Prostate gland (tissue), 2 donors: ENCODE data around the gene VSIG1. TPM values are rescaled to one million over a fixed set of nuclear protein-coding genes. Genes with fewer than 3 reads are reported as not detected.

Experiments used
- DNase-seq: peaks from one replicate; pipeline ENCODE4 v3.0.0-alpha.2; 2019; ENCODE audit warnings: low spot score
- H3K27ac ChIP-seq, 2 donors: fragments of 200-600 bp; sonication (generic); 2 replicates each; pipeline ENCODE4 v1.5.1; 2017 to 2019
- H3K27me3 ChIP-seq: fragments of 200-600 bp; sonication (generic); replicated peaks from 2 replicates; pipeline ENCODE4 v1.5.1; 2019; ENCODE audit not compliant: insufficient read depth
- H3K36me3 ChIP-seq, 2 donors: fragments of 200-600 bp; sonication (generic); 1 replicate in 1 of 2; 2 replicates in 1 of 2; pipeline versions ENCODE4 v1.5.1 to v1.8.1; 2017 to 2019
- H3K4me1 ChIP-seq: fragments of 200-600 bp; sonication (generic); replicated peaks from 2 replicates; pipeline ENCODE4 v1.5.1; 2019
- H3K4me3 ChIP-seq, 2 donors: fragments of 200-600 bp; sonication (generic); 2 replicates each; pipeline ENCODE4 v1.5.1; 2017 to 2019
- H3K9me3 ChIP-seq: fragments of 200-600 bp; sonication (generic); 2 replicates; pipeline ENCODE4 v1.5.1; 2017
- CTCF ChIP-seq, 4 experiments: fragments of 200-600 bp in 2 of 4; fragments of 450-650 bp in 2 of 4; sonication (generic) in 2 of 4; IDR thresholded peaks; 1 replicate in 3 of 4; 2 replicates in 1 of 4; pipeline ENCODE4 v1.5.1; 2016 to 2019; ENCODE audit warnings: antibody characterized with exemption in 4 of 4, mild to moderate bottlenecking in 2 of 4, moderate library complexity in 2 of 4
- POLR2A ChIP-seq: fragments of 450-650 bp; IDR thresholded peaks from one replicate; pipeline ENCODE4 v1.6.1; 2016; ENCODE audit warnings: antibody characterized with exemption, mild to moderate bottlenecking
- POLR2AphosphoS5 ChIP-seq: sonication (generic); formaldehyde crosslinking; IDR thresholded peaks from one replicate; pipeline ENCODE4 v1.6.1; 2017; ENCODE audit warnings: antibody characterized with exemption
- WGBS: methylation state at CpG from one replicate; pipeline ENCODE4 v1.1.5; 2018; 5-methylcytosine and 5-hydroxymethylcytosine counted together
- intact Hi-C: fragments of 100-400 bp; cut with DNase I; formaldehyde crosslinking; loops from one replicate; pipeline ENCODE4 v1.14.2; 2022
- total RNA-seq, 2 donors: library from RNA; depleted of rRNA; stranded (reverse); fragments of >200 nt; gene quantifications; one replicate each; pipeline ENCODE4 v1.1.0, GENCODE V29; 2016

Gene VSIG1
- total RNA-seq, 2 donors from 2014 or later: 0.41 to 250 TPM

GRCh38 chrX:108105473-108105872 lies 60.6 kb downstream of the VSIG1 start:
- TF ChIP-seq POLR2AphosphoS5: no peak
- TF ChIP-seq CTCF (IDR thresholded peaks at IDR 0.05): no peak
- TF ChIP-seq POLR2A: no peak
- no peaks in the 10 kb centered on the region for H3K36me3 ChIP-seq
- H3K9me3 ChIP-seq: no peaks in the 10 kb centered on the region
- H3K27ac ChIP-seq: no peak overlapping the region
- H3K4me3 ChIP-seq: no peak overlapping the region
- no peaks in the 10 kb centered on the region for H3K4me1 ChIP-seq
- intact Hi-C loops: no loop called here
- no peak for DNase-seq
- H3K27me3 ChIP-seq: no peaks in the 10 kb centered on the region

- Histone ChIP-seq H3K36me3 (no peaks in the 10 kb centered on the region), H3K4me1 (no peaks in the 10 kb centered on the region), H3K27ac (no peak overlapping the region), H3K27me3 (no peaks in the 10 kb centered on the region), H3K4me3 (no peak overlapping the region), H3K9me3 (no peaks in the 10 kb centered on the region)
- intact Hi-C loops: no loop called here
- TF ChIP-seq POLR2A (no peak), CTCF (IDR thresholded peaks at IDR 0.05) (no peak), POLR2AphosphoS5 (no peak)
- DNase-seq: no peak
These were observed 69.7 kb downstream of the VSIG1 start for GRCh38 chrX:108114541-108114940.

GRCh38 chrX:108117988-108118387 lies 73.1 kb downstream of the VSIG1 start:
- Histone ChIP-seq H3K36me3 (no peaks in the 10 kb centered on the region), H3K27me3 (no peaks in the 10 kb centered on the region), H3K27ac (no peak overlapping the region), H3K9me3 (no peaks in the 10 kb centered on the region), H3K4me1 (no peaks in the 10 kb centered on the region), H3K4me3 (no peak overlapping the region)
- intact Hi-C loops: no loop called here
- no peak for DNase-seq
- 20% methylated on average over 3 of the region's 3 CpGs for WGBS
- TF ChIP-seq CTCF (IDR thresholded peaks at IDR 0.05) (no peak), POLR2AphosphoS5 (no peak), POLR2A (no peak)

GRCh38 chrX:108121291-108121690 lies 76.4 kb downstream of the VSIG1 start:
- intact Hi-C loops: no loop called here
- Histone ChIP-seq H3K27ac (no peak overlapping the region), H3K36me3 (no peaks in the 10 kb centered on the region), H3K27me3 (no peaks in the 10 kb centered on the region), H3K4me1 (no peaks in the 10 kb centered on the region), H3K4me3 (no peak overlapping the region), H3K9me3 (no peaks in the 10 kb centered on the region)
- TF ChIP-seq CTCF (IDR thresholded peaks at IDR 0.05) (no peak), POLR2AphosphoS5 (no peak), POLR2A (no peak)
- DNase-seq: no peak
- WGBS: 51% methylated on average over 3 of the region's 3 CpGs

GRCh38 chrX:108122748-108123147 lies 77.9 kb downstream of the VSIG1 start:
- Histone ChIP-seq H3K4me1 (no peaks in the 10 kb centered on the region), H3K27me3 (no peaks in the 10 kb centered on the region), H3K4me3 (no peak overlapping the region), H3K27ac (no peak overlapping the region), H3K9me3 (no peaks in the 10 kb centered on the region), H3K36me3 (no peaks in the 10 kb centered on the region)
- 32% methylated on average over 2 of the region's 2 CpGs for WGBS
- DNase-seq: no peak
- intact Hi-C loops: no loop called here
- TF ChIP-seq CTCF (IDR thresholded peaks at IDR 0.05) (no peak), POLR2A (no peak), POLR2AphosphoS5 (no peak)
